ENCODE results near the gene LLGL1.

- TF ChIP-seq CTCF (conservative IDR thresholded peaks at IDR 0.05) (no peak), EZH2 (IDR thresholded peaks at IDR 0.05; ENCODE audit: low read depth) (no peak)
Measured at GRCh38 chr17:18234853-18235380, 9.5 kb downstream of the LLGL1 start.

Data from PC-9 (cell line).